GM19035 (cell line): ENCODE measurements around the gene DIO3.

Experiments used
- ATAC-seq: cut with Tn5 transposase; IDR thresholded peaks from one replicate; pipeline ENCODE4 v1.9.1; 2021; ENCODE audit not compliant: unreplicated experiment

Gene DIO3

GRCh38 chr14:101595887-101596721, 34.8 kb downstream of the DIO3 start:
- ATAC-seq = no peak

DNA sequence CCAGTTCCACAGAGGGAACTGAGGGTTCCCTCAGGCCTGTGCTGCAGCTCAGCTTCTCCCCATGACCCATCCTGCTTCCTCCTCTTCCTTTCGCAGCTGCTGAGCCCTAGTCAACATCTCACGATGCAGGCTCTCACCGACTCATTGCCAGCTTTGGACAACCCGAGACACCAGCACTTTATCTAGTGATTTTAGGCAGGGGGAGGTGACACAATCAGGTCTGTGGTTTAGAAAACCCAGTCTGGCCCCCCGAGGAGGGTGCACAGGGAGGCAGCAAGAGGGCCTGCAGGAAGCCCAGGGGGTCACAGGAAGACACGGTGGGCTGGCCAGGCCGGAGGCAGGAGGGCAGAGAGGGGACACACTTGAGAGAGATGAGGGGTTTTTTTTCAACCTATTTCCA, 35.4 kb downstream of the DIO3 start:
- ATAC-seq = no peak

DNA sequence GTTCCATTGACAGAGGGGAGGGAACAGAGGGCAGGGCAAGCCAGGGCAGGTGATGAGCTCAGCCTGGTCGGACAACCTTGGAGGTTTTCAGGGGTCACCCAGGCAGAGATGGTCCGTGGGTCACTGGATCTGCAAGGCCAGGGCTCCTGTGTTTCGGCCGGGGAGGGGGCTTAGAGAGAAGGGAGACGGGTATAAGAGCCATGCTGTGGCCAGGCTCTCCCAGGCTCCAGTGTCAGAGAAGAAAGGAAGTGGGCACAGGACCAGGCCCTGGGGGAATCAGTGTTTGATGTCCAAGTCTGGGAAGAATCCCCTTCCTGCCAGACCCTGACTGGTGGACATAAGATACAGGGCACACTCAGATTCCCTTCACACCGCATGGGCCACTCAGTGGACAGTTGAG, 36.9 kb downstream of the DIO3 start:
- ATAC-seq = no peak

DNA sequence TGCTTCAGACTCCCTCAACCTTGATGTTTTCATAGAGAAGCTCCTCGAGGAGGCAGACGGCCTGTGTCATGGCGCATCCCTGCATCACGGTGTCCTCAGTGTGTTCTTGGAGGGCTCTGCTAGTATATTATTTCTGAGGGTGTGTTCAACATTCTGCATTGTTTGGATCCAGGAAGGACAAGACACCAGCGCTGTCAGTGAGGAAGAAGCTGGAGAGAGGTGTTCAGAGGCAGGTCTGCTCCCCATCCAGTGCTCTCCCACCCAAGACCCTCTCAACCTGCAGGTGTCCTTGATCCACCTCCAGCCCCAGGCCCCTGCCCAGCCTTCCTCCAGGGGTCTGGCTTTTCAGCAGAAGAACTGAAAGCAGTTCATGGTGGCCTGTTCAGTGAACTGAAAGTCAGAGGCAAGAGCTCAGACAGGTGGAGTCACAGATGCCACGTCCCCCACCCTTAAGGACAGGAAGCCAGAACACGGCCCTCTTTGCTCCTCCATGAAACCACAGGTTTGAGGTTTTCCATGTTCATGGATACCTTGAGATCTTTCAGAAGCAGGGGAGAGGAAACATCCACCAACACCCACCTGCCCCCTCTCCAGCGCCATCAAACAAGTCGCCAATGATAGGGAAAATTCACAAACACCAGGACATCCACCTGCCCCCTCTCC, 37.4 kb downstream of the DIO3 start:
- ATAC-seq = no peak

GRCh38 chr14:101599234-101599885, 38.1 kb downstream of the DIO3 start:
- ATAC-seq = no peak

DNA sequence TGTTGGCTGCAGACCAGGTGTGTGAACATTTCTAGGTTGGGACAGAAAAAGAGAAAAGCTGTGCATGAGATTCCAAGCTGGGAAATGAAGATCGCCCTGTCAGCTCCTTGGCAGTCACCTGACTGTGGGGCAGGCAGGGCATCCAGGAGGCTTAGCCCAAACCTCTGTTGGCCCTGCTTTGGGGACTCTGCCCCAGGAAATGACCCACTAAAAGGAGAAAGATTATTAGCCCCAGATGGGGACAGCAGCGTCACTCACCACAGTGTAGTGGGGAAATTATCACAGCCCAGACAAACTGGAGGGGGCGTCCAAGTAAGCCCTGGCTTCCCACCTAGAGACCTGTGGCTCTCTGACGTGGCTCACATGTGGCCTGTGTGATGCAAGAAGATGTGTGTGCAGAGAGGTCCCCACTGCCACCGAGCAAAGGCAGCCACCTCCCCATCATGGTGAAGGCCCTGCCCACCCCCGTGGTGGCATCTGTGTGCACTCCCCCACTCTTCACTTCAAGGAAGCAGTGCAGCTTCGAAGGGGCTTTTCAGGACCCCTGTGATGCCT, 39.1 kb downstream of the DIO3 start:
- ATAC-seq = no peak

DNA sequence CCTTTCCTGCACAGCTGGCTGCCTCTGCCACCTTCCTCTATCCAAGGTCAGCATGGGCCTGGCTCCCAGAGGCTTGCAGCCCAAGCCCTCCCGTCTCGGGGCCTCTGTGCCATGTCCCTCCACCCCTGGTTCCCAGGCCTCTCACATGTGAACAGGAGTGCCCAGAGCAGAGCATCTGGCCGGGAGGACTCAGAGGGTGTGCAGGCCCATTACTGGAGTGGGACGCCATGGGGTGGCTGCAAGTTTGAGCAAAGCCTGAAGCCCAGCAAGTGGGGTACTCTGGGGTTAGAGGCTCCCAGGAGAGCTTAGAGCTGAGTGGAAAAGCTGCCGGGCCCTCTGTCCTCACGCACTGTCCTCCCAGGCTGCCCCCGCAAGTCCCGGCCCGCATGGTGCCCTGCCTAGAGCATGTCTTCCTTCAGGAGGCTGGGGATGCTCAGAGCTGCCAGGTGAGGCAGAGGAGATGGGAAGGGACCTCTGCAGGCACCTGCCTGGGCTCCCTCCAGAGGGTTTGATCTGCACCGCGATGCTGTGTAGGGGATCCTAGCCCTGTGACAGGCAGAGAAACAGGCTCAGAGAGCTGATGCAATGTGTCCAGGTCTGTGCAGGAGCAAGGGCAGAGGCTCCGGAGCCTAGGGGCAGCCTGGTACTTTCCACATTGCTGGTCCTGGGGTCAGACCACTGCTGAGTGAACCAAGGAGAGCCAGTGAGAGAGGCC, 39.8 kb downstream of the DIO3 start:
- ATAC-seq = no peak

DNA sequence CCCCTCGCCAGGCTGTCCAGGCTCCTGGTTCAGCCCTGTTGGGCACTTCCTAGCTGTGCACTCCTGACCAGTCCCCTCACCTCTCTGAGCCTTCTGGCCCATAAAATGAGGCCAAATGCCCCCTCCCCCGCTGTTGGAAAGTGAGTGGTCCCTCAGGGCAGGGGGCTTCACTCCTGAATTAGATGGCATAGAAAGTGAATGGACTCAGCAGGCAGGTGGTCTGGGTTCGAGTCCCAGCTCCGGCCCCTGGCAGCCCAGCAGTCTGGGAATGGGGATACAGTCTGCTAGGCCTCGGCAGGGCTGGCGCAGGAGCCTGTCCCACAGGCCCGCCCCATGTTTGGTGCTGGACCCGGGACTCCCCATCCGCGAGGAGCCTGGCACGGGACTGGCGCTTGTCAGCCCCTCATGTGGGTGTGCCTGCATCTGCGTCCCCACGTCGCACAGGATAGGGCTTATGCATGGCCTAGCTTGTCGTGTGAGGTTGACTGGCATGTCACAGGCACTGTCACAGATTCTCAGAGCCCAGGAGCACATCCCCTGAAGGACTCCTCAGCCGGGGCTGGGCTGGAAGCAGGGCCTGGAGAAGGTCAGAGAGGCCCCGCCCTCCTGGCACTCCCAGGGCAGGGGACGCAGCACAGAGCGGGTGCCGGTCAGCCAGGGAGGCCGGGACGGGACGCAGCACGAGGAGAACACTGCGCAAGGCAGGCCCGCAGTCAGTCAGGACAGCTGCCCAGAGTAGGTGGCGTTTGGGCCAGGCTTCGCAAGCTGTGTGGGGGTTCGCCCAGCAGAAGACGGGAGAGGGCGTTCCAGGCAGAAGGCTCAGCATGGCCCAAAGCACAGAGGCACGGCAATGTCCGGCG, 40.5 kb downstream of the DIO3 start:
- no peak for ATAC-seq

GRCh38 chr14:101602466-101602840, 41.2 kb downstream of the DIO3 start:
- ATAC-seq = no peak

DNA sequence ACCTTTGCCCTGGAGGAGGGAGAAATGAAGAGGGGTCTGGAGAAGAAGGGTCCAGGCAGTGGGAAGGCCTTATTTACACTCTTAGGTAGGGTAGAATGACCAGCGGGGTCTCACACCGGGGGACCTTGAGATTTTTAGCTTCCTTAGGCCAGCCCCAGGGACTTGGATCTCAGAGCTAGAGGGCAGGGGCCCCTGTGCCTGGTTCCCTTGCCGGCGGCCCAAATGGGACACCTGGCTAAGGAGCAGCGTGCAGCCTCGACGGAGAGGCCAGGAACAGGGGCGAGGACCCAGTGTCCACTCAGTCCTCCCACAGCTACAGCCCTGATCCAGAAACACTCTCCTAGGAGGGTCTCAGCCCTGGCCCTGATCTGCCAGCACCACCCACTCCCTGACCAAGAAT, 41.8 kb downstream of the DIO3 start:
- ATAC-seq = no peak

DNA sequence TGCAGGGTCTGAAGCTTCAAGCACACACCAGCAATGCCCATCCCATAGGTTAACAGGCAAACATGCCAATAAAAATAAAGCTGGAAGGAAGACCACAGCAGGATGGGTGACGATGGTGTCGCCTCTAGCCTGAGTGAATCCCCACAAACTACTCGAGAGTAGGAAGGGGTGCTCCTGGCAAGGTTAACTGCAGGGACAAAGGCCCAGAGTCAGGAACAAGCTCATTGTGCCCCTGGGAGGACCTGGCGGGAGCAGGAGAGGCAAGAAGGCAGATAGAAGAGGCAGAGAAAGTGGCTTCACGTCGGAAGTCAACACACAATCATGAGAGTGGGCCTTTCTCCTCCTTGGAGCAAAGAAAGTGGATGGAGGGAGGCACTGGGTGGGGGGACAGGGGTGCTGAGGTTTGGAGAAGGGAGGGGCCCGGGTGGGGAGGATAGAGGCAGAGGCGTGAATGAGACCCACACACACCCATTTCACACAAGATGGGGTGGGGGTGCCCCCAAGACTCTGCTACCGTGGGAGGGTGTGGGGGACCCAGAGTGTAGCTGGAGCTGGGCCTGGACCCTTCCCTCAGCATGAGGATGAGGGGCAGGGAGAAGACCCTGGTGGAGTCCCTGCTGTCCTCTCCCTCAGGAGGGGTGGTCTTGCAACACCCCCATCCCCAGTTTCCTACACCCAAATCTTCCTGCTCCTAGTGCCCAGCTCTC, 43.1 kb downstream of the DIO3 start:
- no peak for ATAC-seq

GRCh38 chr14:101604935-101605780, 43.9 kb downstream of the DIO3 start:
- ATAC-seq = no peak

DNA sequence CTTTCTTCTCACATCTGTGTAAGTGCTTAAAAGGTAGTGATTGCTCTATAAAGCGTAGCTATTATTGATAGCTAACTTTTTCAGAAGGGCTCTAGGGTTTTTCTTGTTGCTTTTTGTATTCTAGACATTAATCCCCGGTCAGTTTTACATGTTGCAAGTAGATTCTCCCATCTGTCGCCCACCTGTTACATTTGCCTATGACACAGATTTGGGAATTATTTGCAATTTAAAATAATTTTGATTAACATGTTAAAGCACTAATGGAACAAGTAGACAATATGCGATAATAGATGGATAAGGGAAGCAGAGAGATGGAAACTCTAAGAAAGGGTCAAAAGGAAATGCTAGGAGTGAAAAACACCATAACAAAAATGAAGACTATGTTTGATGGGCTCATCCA, 44.5 kb downstream of the DIO3 start:
- no peak for ATAC-seq
